IPS-20b (cell line): ENCODE results near the gene ALK.

Experiments used
- H3K27ac ChIP-seq: one replicate; pipeline ENCODE4 v1.5.1; 2013; ENCODE audit warnings: low read length
- H3K27me3 ChIP-seq: 2 replicates; pipeline ENCODE4 v1.6.1; 2013; ENCODE audit warnings: mild to moderate bottlenecking, low read length, inconsistent platforms; ENCODE audit not compliant: insufficient read depth
- H3K36me3 ChIP-seq: 2 replicates; pipeline ENCODE4 v1.6.1; 2013; ENCODE audit warnings: low read depth, mild to moderate bottlenecking, inconsistent platforms, low read length, moderate library complexity; ENCODE audit not compliant: insufficient read depth
- H3K4me1 ChIP-seq: 2 replicates; pipeline ENCODE4 v1.6.1; 2013; ENCODE audit warnings: mild to moderate bottlenecking, control low read depth, inconsistent platforms, low read length, moderate library complexity; ENCODE audit not compliant: insufficient read depth
- H3K4me3 ChIP-seq: 2 replicates; pipeline ENCODE4 v1.5.1; 2013; ENCODE audit warnings: mild to moderate bottlenecking, low read length, inconsistent platforms
- H3K9ac ChIP-seq: 2 replicates; pipeline ENCODE4 v1.6.1; 2013; ENCODE audit warnings: low read depth, mild to moderate bottlenecking, inconsistent platforms, low read length, moderate library complexity
- H3K9me3 ChIP-seq: 2 replicates; pipeline ENCODE4 v1.6.1; 2013; ENCODE audit warnings: mild to moderate bottlenecking, low read depth, low read length, inconsistent platforms; ENCODE audit not compliant: insufficient read depth

The ALK gene

DNA sequence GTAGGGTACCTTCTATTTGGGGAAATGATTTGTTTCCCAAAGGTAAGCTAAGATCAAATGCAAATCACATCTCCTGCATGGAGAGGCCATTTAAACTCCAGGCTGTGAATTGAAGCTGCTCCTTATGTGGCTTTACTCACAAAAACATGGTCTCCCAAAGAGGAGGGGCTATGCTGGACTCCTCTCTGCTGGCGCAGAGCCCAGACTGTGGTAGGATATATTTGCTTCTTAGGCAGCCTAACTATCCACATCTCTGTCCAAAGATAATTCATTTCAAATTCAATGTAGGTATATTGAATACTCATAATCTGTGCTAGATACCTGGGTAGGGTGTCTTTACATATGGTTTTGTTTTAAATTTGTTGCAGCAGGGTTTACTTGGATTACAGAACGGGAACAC is 358.5 kb downstream of the ALK start:
- H3K36me3 ChIP-seq = no peaks in the 10 kb centered on the region
- no peak overlapping the region for H3K4me3 ChIP-seq
- no peak overlapping the region for H3K9ac ChIP-seq
- no peaks in the 10 kb centered on the region for H3K9me3 ChIP-seq
- no peak overlapping the region for H3K27ac ChIP-seq
- no peaks in the 10 kb centered on the region for H3K4me1 ChIP-seq
- H3K27me3 ChIP-seq = no peaks in the 10 kb centered on the region

DNA sequence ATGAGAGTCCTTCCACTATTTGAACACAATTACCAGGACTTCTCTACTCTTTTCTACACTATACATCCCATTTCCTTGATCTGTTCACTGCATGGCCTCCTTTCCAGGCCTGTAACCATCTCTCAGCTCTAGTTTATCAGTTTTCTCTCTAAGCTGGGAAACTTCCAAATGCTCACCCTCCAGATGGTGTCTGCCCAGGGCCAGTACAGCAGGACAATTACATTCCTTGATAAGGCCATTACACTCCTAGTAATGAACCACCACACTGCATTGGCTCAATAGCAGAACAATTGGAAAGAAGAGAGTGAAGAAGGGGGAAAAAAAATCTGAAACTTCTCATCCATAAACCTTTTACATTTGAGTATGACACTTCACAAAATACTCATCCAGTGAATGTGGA is 359.1 kb downstream of the ALK start:
- Histone ChIP-seq H3K27ac (no peak overlapping the region), H3K36me3 (no peaks in the 10 kb centered on the region), H3K27me3 (no peaks in the 10 kb centered on the region), H3K4me1 (no peaks in the 10 kb centered on the region), H3K9ac (no peak overlapping the region), H3K4me3 (no peak overlapping the region), H3K9me3 (no peaks in the 10 kb centered on the region)

DNA sequence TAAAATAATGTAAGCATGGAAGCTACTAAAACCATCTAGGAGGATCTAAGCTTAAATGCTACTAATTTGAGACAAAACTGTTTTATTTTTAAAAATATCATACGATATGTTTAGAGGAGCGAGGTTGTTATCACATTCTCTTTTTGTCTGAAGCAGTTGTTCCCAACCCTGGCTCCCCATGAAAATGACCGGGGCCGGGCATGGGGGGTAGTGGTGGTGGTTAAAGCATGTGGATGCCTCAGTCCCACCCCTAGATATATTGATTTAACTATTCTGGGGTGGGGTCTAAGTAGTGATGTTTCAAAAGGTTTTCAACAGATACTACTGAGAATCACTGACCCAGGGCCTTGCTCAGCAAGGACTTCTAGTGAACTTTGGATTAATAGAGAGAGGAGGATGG is 359.8 kb downstream of the ALK start:
- no peaks in the 10 kb centered on the region for H3K36me3 ChIP-seq
- H3K4me3 ChIP-seq = no peak overlapping the region
- no peak overlapping the region for H3K9ac ChIP-seq
- no peak overlapping the region for H3K27ac ChIP-seq
- no peaks in the 10 kb centered on the region for H3K9me3 ChIP-seq
- no peaks in the 10 kb centered on the region for H3K4me1 ChIP-seq
- H3K27me3 ChIP-seq = no peaks in the 10 kb centered on the region

DNA sequence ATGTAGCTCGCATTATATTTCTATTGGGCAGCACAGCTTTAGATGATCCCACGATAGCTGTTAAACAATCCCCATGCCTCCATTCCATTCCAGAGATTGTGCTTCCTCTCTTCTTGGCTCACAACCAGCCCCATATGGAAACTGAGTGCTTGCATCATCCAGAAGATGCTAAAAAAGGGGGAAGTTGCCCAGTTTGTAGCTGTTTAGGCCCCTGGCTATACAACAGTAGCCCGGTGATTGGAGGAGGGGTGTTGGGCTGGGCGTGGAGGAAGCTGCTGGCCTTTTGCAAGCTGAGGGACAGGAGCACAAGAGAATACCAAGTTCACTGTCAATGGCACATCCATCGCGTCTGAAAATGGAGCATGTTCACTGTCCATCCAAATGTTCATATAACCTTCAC is 360.2 kb downstream of the ALK start:
- H3K9me3 ChIP-seq = no peaks in the 10 kb centered on the region
- H3K36me3 ChIP-seq = no peaks in the 10 kb centered on the region
- no peak overlapping the region for H3K27ac ChIP-seq
- H3K4me3 ChIP-seq = no peak overlapping the region
- no peaks in the 10 kb centered on the region for H3K4me1 ChIP-seq
- no peak overlapping the region for H3K9ac ChIP-seq
- H3K27me3 ChIP-seq = no peaks in the 10 kb centered on the region

DNA sequence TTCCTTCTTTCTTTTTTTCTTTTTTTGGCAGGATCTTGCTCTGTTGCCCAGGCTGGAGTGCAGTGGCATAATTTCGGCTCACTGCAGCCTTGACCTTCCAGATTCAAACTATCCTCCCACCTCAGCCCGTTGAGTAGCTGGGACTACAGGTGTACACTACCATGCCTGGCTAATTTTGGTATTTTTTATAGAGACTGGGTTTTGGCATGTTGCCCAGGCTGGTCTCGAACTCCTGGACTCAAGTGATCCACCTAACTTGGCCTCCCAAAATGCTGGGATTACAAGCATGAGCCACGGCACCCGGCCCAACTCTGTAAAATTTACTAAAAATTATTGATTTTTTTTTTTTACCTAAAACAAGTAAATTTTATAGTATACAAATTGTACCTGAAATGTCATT is 360.8 kb downstream of the ALK start:
- no peak overlapping the region for H3K4me3 ChIP-seq
- H3K9ac ChIP-seq = no peak overlapping the region
- no peak overlapping the region for H3K27ac ChIP-seq
- no peaks in the 10 kb centered on the region for H3K9me3 ChIP-seq
- no peaks in the 10 kb centered on the region for H3K4me1 ChIP-seq
- no peaks in the 10 kb centered on the region for H3K27me3 ChIP-seq
- no peaks in the 10 kb centered on the region for H3K36me3 ChIP-seq

DNA sequence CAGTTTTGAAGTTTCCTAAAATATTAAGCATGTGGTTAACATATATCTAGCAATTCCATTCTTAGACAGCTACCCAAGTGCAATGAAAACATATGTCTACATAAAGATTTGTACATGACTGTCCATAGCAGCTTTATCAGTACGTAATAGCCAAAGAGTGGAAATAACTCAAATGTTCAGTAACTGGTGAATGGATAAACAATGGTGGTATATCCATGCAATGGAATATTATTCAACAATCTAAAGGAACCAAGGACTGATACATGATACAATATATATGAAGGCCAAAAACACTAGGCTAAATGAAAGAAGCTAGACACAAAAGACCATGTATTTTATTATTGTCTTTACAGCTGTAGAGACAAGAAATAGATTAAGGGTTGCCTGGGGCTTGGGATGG is 361.4 kb downstream of the ALK start:
- Histone ChIP-seq H3K27ac (no peak overlapping the region), H3K4me3 (no peak overlapping the region), H3K9ac (no peak overlapping the region), H3K27me3 (no peaks in the 10 kb centered on the region), H3K4me1 (peaks cover under 1% of the 10 kb centered on the region; the same call in 1 of the 2 replicates), H3K9me3 (no peaks in the 10 kb centered on the region), H3K36me3 (no peaks in the 10 kb centered on the region)

DNA sequence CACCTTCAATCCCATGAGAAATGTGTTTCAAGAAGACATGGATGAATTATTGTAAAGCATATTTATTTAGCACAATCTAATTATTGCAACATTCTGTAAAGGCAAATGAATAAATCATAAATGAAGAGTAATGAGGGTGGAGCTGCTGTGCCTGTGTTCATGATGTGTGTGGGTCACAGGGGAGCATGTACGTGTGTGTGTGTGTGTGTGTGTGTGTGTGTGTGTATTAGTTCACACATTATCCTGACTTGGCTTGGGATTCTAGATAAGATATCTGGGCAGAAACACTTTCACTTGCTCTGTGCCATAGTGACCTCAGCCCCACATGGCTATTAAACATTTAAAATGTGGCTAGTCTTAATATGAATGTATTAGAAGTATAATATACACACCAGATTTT is 361.8 kb downstream of the ALK start:
- Histone ChIP-seq H3K27me3 (no peaks in the 10 kb centered on the region), H3K4me1 (peaks cover 5% of the 10 kb centered on the region; the same call in 1 of the 2 replicates), H3K9ac (no peak overlapping the region), H3K9me3 (no peaks in the 10 kb centered on the region), H3K27ac (no peak overlapping the region), H3K36me3 (no peaks in the 10 kb centered on the region), H3K4me3 (no peak overlapping the region)

DNA sequence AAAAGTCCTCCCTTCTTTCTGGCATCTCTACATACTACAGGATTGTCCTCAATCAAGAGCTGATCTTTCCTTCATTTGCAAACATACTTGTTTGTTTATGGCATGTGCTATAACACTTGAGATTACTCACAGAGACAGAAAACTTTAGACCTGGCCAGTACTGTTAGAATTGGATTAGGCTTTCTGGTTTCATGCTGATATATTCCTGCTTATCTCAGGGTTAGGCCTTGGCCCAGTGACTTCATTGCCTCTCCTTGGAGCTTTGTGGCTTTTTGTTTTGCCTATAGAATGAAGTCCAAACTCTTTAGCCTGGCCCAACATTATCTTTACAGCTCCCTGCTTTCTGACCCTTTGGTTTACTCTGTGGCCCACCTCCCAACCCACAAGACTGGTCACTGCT is 363.3 kb downstream of the ALK start:
- H3K9ac ChIP-seq = no peak overlapping the region
- H3K27me3 ChIP-seq = no peaks in the 10 kb centered on the region
- no peak overlapping the region for H3K4me3 ChIP-seq
- no peaks in the 10 kb centered on the region for H3K36me3 ChIP-seq
- no peak overlapping the region for H3K27ac ChIP-seq
- H3K9me3 ChIP-seq = no peaks in the 10 kb centered on the region
- peaks cover 19% of the 10 kb centered on the region; the same call in 1 of the 2 replicates for H3K4me1 ChIP-seq

DNA sequence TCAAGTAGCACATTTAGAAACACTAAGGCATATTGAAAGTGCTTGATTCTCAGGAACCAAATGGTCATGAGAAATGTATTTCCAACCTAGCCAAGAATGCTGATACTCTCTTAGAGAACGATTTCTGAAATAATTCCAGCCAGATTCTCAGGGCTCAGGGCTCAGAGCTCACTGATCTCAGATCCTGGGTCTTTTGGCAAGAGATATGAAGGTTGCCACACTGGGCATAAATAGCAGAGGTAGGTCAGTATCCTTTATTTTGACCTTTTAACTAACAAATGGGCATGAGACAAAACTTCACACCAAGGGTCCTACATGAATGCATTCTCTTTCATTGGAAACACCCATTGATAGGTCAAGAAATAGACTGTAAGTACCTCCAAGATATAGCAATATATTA is 364.1 kb downstream of the ALK start:
- no peaks in the 10 kb centered on the region for H3K9me3 ChIP-seq
- no peaks in the 10 kb centered on the region for H3K36me3 ChIP-seq
- H3K27me3 ChIP-seq = no peaks in the 10 kb centered on the region
- peaks cover 22% of the 10 kb centered on the region; the same call in 1 of the 2 replicates for H3K4me1 ChIP-seq
- no peak overlapping the region for H3K9ac ChIP-seq
- no peak overlapping the region for H3K4me3 ChIP-seq
- H3K27ac ChIP-seq = no peak overlapping the region

DNA sequence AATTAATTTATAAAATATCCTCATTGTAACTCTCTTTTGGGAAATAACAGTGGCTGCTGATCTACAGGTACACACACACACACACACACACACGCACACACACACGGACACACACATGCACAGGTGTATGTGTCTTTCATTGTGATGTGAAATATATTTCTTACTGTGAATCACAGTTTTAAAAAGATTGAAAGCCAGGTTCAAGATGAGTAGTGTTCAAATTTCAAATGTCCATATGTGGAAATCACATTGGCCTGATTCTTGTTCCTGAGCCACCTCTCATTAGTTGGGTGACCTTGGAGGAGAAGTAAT is 372.4 kb downstream of the ALK start:
- Histone ChIP-seq H3K9me3 (no peaks in the 10 kb centered on the region; the same call in 1 of the 2 replicates), H3K9ac (no peak overlapping the region), H3K4me1 (peaks cover 12% of the 10 kb centered on the region; the same call in 1 of the 2 replicates), H3K4me3 (no peak overlapping the region), H3K27ac (no peak overlapping the region), H3K27me3 (no peaks in the 10 kb centered on the region), H3K36me3 (no peaks in the 10 kb centered on the region)

DNA sequence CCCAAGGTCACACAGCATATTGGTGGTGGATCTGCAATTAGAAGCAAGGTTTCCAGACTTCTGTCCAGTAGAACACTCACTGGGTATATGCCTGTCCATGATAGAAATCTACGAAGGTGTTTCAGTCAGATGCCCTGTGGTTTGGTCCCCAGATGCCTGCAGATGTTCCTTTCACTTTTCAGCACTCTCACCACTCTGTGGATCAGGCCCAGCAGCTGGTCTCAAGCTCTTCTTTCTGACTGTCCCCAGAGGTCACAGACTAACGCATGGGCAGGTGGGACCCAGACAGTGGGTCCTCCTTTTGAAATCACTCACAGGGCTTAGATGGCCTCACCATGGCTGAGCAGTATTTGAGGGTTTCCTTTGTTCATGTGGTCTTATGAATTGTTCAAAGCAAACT is 376.5 kb downstream of the ALK start:
- H3K27ac ChIP-seq = no peak overlapping the region

DNA sequence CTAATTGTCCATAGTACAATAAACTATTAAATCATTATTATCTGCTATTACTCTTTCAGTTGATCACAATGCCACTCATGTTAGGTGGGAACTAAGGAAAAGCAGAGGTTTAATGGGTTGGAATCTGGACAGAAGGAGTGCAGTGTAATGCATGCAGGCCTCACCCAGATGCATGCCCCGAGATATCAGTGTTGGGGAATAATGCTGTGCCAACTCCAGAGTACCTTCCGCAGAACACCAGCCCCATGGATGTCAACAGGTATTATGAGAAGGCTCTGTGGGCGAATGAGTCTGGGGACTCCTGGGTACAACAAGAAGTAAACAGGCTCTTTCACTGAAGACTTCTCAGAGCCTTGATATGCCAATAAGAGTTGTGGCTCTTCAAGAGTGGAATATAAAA is 377.4 kb downstream of the ALK start:
- no peak overlapping the region for H3K4me3 ChIP-seq
- no peaks in the 10 kb centered on the region for H3K4me1 ChIP-seq
- H3K27ac ChIP-seq = no peak overlapping the region
- H3K9me3 ChIP-seq = no peaks in the 10 kb centered on the region; the same call in 1 of the 2 replicates
- no peak overlapping the region for H3K9ac ChIP-seq
- no peaks in the 10 kb centered on the region for H3K27me3 ChIP-seq
- H3K36me3 ChIP-seq = no peaks in the 10 kb centered on the region

More for the DNA sequence above, 376.5 kb downstream of the ALK start:
- no peak overlapping the region for H3K4me3 ChIP-seq
- no peaks in the 10 kb centered on the region for H3K36me3 ChIP-seq
- no peaks in the 10 kb centered on the region for H3K4me1 ChIP-seq
- no peaks in the 10 kb centered on the region for H3K27me3 ChIP-seq
- H3K9me3 ChIP-seq = no peaks in the 10 kb centered on the region; the same call in 1 of the 2 replicates
- H3K9ac ChIP-seq = no peak overlapping the region

DNA sequence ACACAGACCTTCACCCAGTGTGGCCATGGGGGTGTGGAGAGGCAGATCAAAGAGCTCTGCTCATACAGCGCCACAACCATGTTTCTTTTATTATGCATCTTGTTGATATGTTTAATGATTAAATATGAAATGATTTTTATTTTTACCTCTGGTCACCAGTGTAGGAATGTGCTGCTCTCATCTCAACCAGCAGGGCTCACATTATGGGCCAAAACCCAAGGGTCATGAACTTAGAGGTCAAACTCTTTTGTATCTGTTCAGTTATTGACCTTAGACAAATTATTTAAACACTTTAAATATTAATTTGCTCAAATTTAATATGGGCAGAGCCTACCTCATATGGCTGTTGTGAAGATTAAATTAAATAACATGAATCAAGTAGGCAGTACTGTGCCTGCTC is 386.2 kb downstream of the ALK start:
- Histone ChIP-seq H3K27me3 (no peaks in the 10 kb centered on the region), H3K9ac (no peak overlapping the region), H3K4me3 (no peak overlapping the region), H3K27ac (no peak overlapping the region), H3K4me1 (no peaks in the 10 kb centered on the region), H3K9me3 (no peaks in the 10 kb centered on the region), H3K36me3 (no peaks in the 10 kb centered on the region)
